Epithelial cell of esophagus (primary cell): ENCODE measurements around the gene ARHGAP28.

Experiments
- DNase-seq: peaks from one replicate; pipeline ENCODE4 v3.0.0; 2010; ENCODE audit warnings: low read depth
- H3K4me3 ChIP-seq: 2 replicates; pipeline ENCODE4 v1.5.1; 2011; ENCODE audit warnings: mild to moderate bottlenecking, low read length, control low read depth
- CTCF ChIP-seq: IDR thresholded peaks from 2 replicates; pipeline ENCODE4 v1.5.1; 2011; ENCODE audit warnings: low read depth, mild to moderate bottlenecking, low read length, control low read depth, inconsistent platforms; ENCODE audit not compliant: insufficient read depth; ENCODE audit errors: missing control alignments

The ARHGAP28 gene

GRCh38 chr18:6729247-6730091, at the start of gene ARHGAP28:
Gene ARHGAP28, plus strand, starts transcription at chr18:6729716. Its CDS starts 106 bp downstream, at chr18:6729822.
- peak within 1 kb of the TSS; percentile 52 for H3K4me3 ChIP-seq
- TF ChIP-seq CTCF: no peak
- peak; percentile 77 for DNase-seq

- TF ChIP-seq CTCF: no peak
- no peak for DNase-seq
- no peak overlapping the region for H3K4me3 ChIP-seq
Observed at GRCh38 chr18:6681331-6681875, 48.1 kb upstream of the ARHGAP28 start.

GRCh38 chr18:6682437-6683111, 46.9 kb upstream of the ARHGAP28 start:
- no peak for TF ChIP-seq CTCF
- no peak overlapping the region for H3K4me3 ChIP-seq
- DNase-seq: no peak

- no peak for DNase-seq
- H3K4me3 ChIP-seq: no peak overlapping the region
- TF ChIP-seq CTCF: no peak
Observed at GRCh38 chr18:6683112-6683876, 46.2 kb upstream of the ARHGAP28 start.

- TF ChIP-seq CTCF: no peak
- no peak overlapping the region for H3K4me3 ChIP-seq
- no peak for DNase-seq
Observed at GRCh38 chr18:6687676-6688075, 41.8 kb upstream of the ARHGAP28 start.

GRCh38 chr18:6708890-6709289, 20.6 kb upstream of the ARHGAP28 start:
- no peak for DNase-seq
- H3K4me3 ChIP-seq: no peak overlapping the region
- TF ChIP-seq CTCF: no peak
